Ovary (tissue), 3 donors: ENCODE measurements around the gene HPS3.

Experiments
- EP300 ChIP-seq: sonication (generic); formaldehyde crosslinking; IDR thresholded peaks from one replicate; pipeline ENCODE4 v1.6.1; 2017; ENCODE audit warnings: antibody characterized with exemption
- POLR2A ChIP-seq: fragments of 450-650 bp; IDR thresholded peaks from one replicate; pipeline ENCODE4 v1.6.1; 2017; ENCODE audit warnings: antibody characterized with exemption, mild to moderate bottlenecking, moderate library complexity
- TF ChIP-seq, protein P1 (sequence below), 3 donors: fragments of 450-650 bp in 2 of 3; fragments of 200-600 bp in 1 of 3; IDR thresholded peaks; one replicate each; pipeline versions ENCODE4 v1.5.1 to v1.8.0; 2016 to 2022; ENCODE audit warnings: antibody characterized with exemption in 3 of 3, mild to moderate bottlenecking in 1 of 3
- donor health status: DM: no; HTN: no; CAD: no.

DNA sequence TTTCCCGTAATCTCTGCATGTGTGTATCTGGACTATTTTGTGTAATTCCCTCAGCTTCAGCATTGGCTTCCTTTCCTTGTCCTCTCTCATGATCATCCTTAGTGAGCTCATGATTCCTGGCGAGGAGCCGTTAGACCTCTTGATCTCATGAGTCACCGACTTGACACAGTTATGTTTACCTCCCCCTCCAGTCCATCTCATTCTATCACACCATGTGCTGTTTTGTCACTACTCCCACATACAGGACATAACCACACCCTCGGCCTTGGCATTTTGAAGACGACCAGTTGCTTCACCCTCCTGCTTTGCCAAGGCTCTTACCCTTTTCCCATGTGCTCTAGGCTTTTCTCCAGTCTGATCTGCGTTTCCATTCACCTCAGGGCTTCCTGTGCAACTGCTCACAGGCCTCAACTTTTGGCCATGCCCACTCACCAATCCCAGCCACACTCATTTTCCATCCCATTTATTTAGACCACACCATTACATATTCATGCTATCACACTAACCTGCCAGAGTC is 50.7 kb downstream of the HPS3 start:
- no peak for TF ChIP-seq POLR2A
- TF ChIP-seq, protein P1, sequence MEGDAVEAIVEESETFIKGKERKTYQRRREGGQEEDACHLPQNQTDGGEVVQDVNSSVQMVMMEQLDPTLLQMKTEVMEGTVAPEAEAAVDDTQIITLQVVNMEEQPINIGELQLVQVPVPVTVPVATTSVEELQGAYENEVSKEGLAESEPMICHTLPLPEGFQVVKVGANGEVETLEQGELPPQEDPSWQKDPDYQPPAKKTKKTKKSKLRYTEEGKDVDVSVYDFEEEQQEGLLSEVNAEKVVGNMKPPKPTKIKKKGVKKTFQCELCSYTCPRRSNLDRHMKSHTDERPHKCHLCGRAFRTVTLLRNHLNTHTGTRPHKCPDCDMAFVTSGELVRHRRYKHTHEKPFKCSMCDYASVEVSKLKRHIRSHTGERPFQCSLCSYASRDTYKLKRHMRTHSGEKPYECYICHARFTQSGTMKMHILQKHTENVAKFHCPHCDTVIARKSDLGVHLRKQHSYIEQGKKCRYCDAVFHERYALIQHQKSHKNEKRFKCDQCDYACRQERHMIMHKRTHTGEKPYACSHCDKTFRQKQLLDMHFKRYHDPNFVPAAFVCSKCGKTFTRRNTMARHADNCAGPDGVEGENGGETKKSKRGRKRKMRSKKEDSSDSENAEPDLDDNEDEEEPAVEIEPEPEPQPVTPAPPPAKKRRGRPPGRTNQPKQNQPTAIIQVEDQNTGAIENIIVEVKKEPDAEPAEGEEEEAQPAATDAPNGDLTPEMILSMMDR (IDR thresholded peaks at IDR 0.05), result no peak
- TF ChIP-seq EP300, result peak; percentile 73
